Spleen (tissue), 11 donors: Measurements from ENCODE around the gene ADAM19. TPM values are rescaled to one million over a fixed set of nuclear protein-coding genes. Genes with fewer than 3 reads are reported as not detected.

Source experiments
- DNase-seq: peaks from one replicate; pipeline ENCODE4 v3.0.0-alpha.2; 2020
- H3K27ac ChIP-seq, 8 donors: fragments of 200-600 bp; sonication (generic) in 7 of 8; 1 replicate in 4 of 8; 2 replicates in 4 of 8; pipeline versions ENCODE4 v1.5.0 to v1.8.0; 2016 to 2021; ENCODE audit warnings: inconsistent platforms in 4 of 8, mild to moderate bottlenecking in 4 of 8, moderate library complexity in 1 of 8
- H3K27me3 ChIP-seq, 7 donors: fragments of 200-600 bp; sonication (generic) in 6 of 7; replicated peaks in 1 of 7; 1 replicate in 4 of 7; 2 replicates in 3 of 7; pipeline versions ENCODE4 v1.5.0 to v1.8.0; 2016 to 2021; ENCODE audit warnings: inconsistent platforms in 3 of 7, mild to moderate bottlenecking in 1 of 7
- H3K36me3 ChIP-seq, 6 donors: fragments of 200-600 bp; sonication (generic) in 5 of 6; 1 replicate in 4 of 6; 2 replicates in 2 of 6; pipeline versions ENCODE4 v1.5.0 to v1.8.0; 2016 to 2021; ENCODE audit warnings: inconsistent platforms in 2 of 6
- H3K4me1 ChIP-seq, 6 donors: fragments of 200-600 bp; sonication (generic) in 5 of 6; 1 replicate in 3 of 6; 2 replicates in 3 of 6; pipeline versions ENCODE4 v1.5.0 to v1.8.0; 2016 to 2021; ENCODE audit warnings: inconsistent platforms in 3 of 6
- H3K4me3 ChIP-seq, 8 donors: fragments of 200-600 bp; sonication (generic) in 7 of 8; 1 replicate in 4 of 8; 2 replicates in 4 of 8; pipeline versions ENCODE4 v1.5.0 to v1.8.0; 2016 to 2021; ENCODE audit warnings: inconsistent platforms in 4 of 8, mild to moderate bottlenecking in 4 of 8, moderate library complexity in 2 of 8
- H3K9me3 ChIP-seq, 8 donors: fragments of 200-600 bp; sonication (generic) in 7 of 8; 1 replicate in 4 of 8; 2 replicates in 4 of 8; pipeline versions ENCODE4 v1.5.0 to v1.8.0; 2016 to 2021; ENCODE audit warnings: inconsistent platforms in 4 of 8
- POLR2A ChIP-seq, 3 donors: fragments of 450-650 bp; IDR thresholded peaks; one replicate each; pipeline ENCODE4 v1.5.1; 2017; ENCODE audit warnings: antibody characterized with exemption in 3 of 3, mild to moderate bottlenecking in 1 of 3
- POLR2AphosphoS5 ChIP-seq, 3 donors: sonication (generic); formaldehyde crosslinking; IDR thresholded peaks; one replicate each; pipeline ENCODE4 v1.5.1; 2017; ENCODE audit warnings: antibody characterized with exemption in 3 of 3
- WGBS, 5 donors: extraction: QIAGEN DNeasy Blood & Tissue Kit in 3 of 5; methylation state at CpG; one replicate each; pipeline versions ENCODE4 v1.1.5 to v1.1.7; 2013 to 2018; 5-methylcytosine and 5-hydroxymethylcytosine counted together
- intact Hi-C: fragments of 100-400 bp; cut with DNase I; formaldehyde crosslinking; loops from one replicate; pipeline ENCODE4 v1.15.0; 2023; ENCODE audit warnings: low total_unique reads
- polyA plus RNA-seq, 3 donors: library from polyadenylated mRNA; stranded (reverse); fragments of 200-250 nt; gene quantifications; one replicate each; pipeline ENCODE4 v1.2.1, GENCODE V29; 2013
- total RNA-seq, 7 donors: library from RNA; depleted of rRNA in 3 of 7; stranded (reverse); fragments of >200 nt in 3 of 7; fragmentation: NEBNext Ultra II Directional in 4 of 7; extraction: Animal tissue kit (Norgen Biotek cat#: 25700) in 4 of 7; gene quantifications; one replicate each; pipeline versions ENCODE4 v1.1.0 to v1.2.1, GENCODE V29; 2016 to 2021
- TF ChIP-seq, protein P1 (sequence below), 11 experiments: fragments of 200-600 bp in 7 of 11; fragments of 450-650 bp in 4 of 11; sonication (generic) in 4 of 11; IDR thresholded peaks in 8 of 11; conservative IDR thresholded peaks in 3 of 11; 1 replicate in 7 of 11; 2 replicates in 4 of 11; pipeline versions ENCODE4 v1.4.0 to v1.8.0; 2016 to 2021; ENCODE audit warnings: antibody characterized with exemption in 11 of 11, inconsistent platforms in 4 of 11, mild to moderate bottlenecking in 1 of 11
- donor health status: healthy with polysubstance abuse.
- donor health status: DM: no; HTN: no; CAD: no; lungs with moderate emphysema.
- donor health status: DM: no; HTN: no; CAD: no.
- donor health status: Bipolar disorder and iron deficiency.
- donor health status: healthy.
- donor health status: DM: no; HTN: no; CAD: no.
- donor health status: DM: yes; HTN: yes; CAD: no.

The ADAM19 gene
- total and polyA plus RNA-seq, 10 donors: 10.9 to 71.1 (median 51.5) TPM

DNA sequence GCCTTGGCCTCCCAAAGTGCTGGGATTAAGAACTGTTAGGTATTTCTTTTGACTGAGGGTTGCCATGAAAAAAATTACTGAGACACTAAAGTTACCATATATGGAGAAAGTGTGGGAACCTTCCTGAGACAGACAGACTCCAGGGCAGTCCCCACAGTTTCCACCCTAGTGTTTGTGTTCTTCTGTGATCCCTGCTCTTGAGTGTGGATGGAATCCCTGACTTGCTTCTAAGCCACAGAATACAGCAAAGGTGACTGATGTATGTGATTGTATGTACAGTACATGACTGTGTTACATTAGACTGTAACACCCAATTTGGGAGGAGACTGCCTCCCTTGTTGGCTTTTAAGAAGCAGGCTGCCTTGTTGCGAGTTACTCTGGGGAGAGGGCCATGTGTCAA lies 24.7 kb upstream of the ADAM19 start:
- Histone ChIP-seq H3K9me3 (no peaks in the 10 kb centered on the region), H3K4me3 (no peak overlapping the region), H3K27ac (peak overlapping the region in 4 of 8 donors; percentile 80 to 83 (median 81)), H3K36me3 (no peaks in the 10 kb centered on the region), H3K27me3 (no peaks in the 10 kb centered on the region), H3K4me1 (peaks cover 3 to 96% (median 62%) of the 10 kb centered on the region in 6 donors)
- DNase-seq: no peak
- TF ChIP-seq, protein P1, sequence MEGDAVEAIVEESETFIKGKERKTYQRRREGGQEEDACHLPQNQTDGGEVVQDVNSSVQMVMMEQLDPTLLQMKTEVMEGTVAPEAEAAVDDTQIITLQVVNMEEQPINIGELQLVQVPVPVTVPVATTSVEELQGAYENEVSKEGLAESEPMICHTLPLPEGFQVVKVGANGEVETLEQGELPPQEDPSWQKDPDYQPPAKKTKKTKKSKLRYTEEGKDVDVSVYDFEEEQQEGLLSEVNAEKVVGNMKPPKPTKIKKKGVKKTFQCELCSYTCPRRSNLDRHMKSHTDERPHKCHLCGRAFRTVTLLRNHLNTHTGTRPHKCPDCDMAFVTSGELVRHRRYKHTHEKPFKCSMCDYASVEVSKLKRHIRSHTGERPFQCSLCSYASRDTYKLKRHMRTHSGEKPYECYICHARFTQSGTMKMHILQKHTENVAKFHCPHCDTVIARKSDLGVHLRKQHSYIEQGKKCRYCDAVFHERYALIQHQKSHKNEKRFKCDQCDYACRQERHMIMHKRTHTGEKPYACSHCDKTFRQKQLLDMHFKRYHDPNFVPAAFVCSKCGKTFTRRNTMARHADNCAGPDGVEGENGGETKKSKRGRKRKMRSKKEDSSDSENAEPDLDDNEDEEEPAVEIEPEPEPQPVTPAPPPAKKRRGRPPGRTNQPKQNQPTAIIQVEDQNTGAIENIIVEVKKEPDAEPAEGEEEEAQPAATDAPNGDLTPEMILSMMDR (IDR thresholded peaks at IDR 0.05 in 8 of 11, conservative IDR thresholded peaks at IDR 0.05 in 3 of 11): no peak
- TF ChIP-seq POLR2A (IDR thresholded peaks at IDR 0.05) (no peak), POLR2AphosphoS5 (IDR thresholded peaks at IDR 0.05) (no peak)
- 86 to 100% (median 96%) methylated on average over 1 of the region's 1 CpG for WGBS, 5 donors
- intact Hi-C loops: no loop called here

DNA sequence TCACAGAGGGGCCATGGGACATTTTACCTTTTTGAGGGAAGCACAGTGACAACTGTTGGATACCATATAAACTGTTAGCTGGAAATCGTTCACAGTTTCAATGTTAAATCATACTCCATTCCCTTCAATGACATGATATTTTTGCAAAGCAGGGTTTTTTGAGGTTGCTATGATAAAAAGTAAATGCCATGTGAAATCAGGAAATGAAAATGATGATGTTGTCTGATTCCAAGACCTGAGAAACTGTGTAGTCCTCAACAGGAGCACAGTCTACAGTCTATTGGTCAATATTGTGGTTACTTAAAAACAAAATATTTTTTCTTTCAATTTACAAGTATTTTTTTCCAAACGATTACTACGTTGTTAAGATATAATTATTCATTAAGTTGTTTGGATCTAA lies 24.0 kb upstream of the ADAM19 start:
- 61 to 80% (median 75%) methylated on average over 3 of the region's 3 CpGs for WGBS, 5 donors
- H3K27ac ChIP-seq: peak overlapping the region in 4 of 8 donors; percentile 80 to 83 (median 81)
- no peaks in the 10 kb centered on the region for H3K9me3 ChIP-seq
- H3K4me1 ChIP-seq: peaks cover 10 to 97% (median 69%) of the 10 kb centered on the region in 6 donors
- DNase-seq: no peak
- H3K36me3 ChIP-seq: no peaks in the 10 kb centered on the region
- H3K27me3 ChIP-seq: no peaks in the 10 kb centered on the region
- no peak for TF ChIP-seq POLR2AphosphoS5 (IDR thresholded peaks at IDR 0.05)
- TF ChIP-seq, protein P1 (IDR thresholded peaks at IDR 0.05 in 8 of 11, conservative IDR thresholded peaks at IDR 0.05 in 3 of 11): no peak
- TF ChIP-seq POLR2A (IDR thresholded peaks at IDR 0.05): no peak
- intact Hi-C loops: no loop called here
- H3K4me3 ChIP-seq: no peak overlapping the region

DNA sequence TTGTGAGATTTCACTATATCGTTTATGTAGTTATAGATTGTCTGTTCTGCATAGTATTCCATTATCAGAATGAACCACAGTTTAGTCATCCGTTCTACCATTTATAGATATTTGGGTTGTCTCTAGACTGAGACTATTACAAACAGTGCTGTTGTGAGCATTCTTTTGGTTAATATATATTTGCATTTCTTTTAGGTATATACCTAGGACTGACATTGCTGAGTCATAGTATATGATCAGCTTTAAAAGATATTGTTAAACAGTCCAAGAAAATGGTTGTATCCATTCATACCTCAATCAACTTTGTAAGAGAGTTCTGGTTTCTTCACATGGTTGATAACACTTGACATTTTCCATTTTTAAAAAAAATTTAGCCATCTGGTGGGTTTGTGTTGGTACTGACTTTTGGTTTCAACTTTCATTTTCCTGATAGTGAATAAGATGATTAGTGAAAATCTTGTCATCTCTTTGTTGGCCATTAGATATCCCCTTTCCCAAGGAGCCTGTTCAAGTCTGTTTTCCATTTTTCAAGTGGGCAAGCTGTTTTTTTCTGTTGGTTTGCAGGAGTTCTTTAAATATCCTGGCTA lies 22.9 kb upstream of the ADAM19 start:
- H3K4me3 ChIP-seq: no peak overlapping the region
- peaks cover 20 to 97% (median 74%) of the 10 kb centered on the region in 6 donors for H3K4me1 ChIP-seq
- TF ChIP-seq, protein P1 (IDR thresholded peaks at IDR 0.05 in 8 of 11, conservative IDR thresholded peaks at IDR 0.05 in 3 of 11): no peak
- TF ChIP-seq POLR2AphosphoS5 (IDR thresholded peaks at IDR 0.05) (no peak), POLR2A (IDR thresholded peaks at IDR 0.05) (no peak)
- no peaks in the 10 kb centered on the region for H3K36me3 ChIP-seq
- peak overlapping the region in 6 of 8 donors; percentile 7 to 83 (median 80) for H3K27ac ChIP-seq
- no peaks in the 10 kb centered on the region for H3K27me3 ChIP-seq
- WGBS, 5 donors: 57 to 84% (median 69%) methylated on average over 2 of the region's 2 CpGs
- no peaks in the 10 kb centered on the region for H3K9me3 ChIP-seq
- intact Hi-C loops: no loop called here
- DNase-seq: no peak

DNA sequence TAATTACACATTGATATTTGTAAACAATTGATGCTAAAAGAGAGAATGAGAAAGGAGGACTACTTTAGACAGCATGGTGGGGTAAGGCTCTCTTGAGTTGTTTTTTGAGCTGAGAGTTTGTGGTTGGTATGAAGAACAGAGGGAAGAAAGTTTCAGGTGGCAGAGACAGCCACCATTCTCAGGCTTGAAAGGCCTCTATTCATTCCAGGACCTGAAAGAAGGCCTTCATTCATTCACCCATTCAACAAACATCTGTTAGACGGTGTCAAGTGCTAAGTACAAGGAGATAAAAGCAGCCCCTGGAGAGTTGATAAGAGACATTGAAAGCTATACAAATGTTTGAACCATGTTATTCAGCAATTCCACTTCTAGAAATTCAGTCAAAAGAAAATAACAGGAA lies 21.7 kb upstream of the ADAM19 start:
- H3K9me3 ChIP-seq: no peaks in the 10 kb centered on the region
- WGBS, 5 donors: 42 to 79% (median 68%) methylated on average over 1 of the region's 1 CpG
- intact Hi-C loops: no loop called here
- no peaks in the 10 kb centered on the region for H3K36me3 ChIP-seq
- no peak for TF ChIP-seq POLR2AphosphoS5 (IDR thresholded peaks at IDR 0.05)
- TF ChIP-seq, protein P1 (IDR thresholded peaks at IDR 0.05 in 8 of 11, conservative IDR thresholded peaks at IDR 0.05 in 3 of 11): no peak
- no peak for TF ChIP-seq POLR2A (IDR thresholded peaks at IDR 0.05)
- peak overlapping the region in 7 of 8 donors; percentile 7 to 83 (median 80) for H3K27ac ChIP-seq
- no peaks in the 10 kb centered on the region for H3K27me3 ChIP-seq
- H3K4me1 ChIP-seq: peaks cover 30 to 97% (median 74%) of the 10 kb centered on the region in 6 donors
- H3K4me3 ChIP-seq: no peak overlapping the region
- no peak for DNase-seq
